GM12873 (cell line): Measurements from ENCODE around the gene GFM1.

Experiments
- CTCF ChIP-seq: IDR thresholded peaks from 2 replicates; pipeline ENCODE4 v1.5.1; 2012; ENCODE audit warnings: low read depth, mild to moderate bottlenecking, moderate library complexity, low read length, control low read depth; ENCODE audit not compliant: insufficient read depth; ENCODE audit errors: missing control alignments

GFM1 gene

GRCh38 chr3:158737410-158737809, 93.1 kb downstream of the GFM1 start:
- no peak for TF ChIP-seq CTCF

GRCh38 chr3:158737976-158738615, 93.8 kb downstream of the GFM1 start:
- TF ChIP-seq CTCF = no peak

- no peak for TF ChIP-seq CTCF
Observed at GRCh38 chr3:158738653-158739052, 94.3 kb downstream of the GFM1 start.

GRCh38 chr3:158739078-158739477, 94.8 kb downstream of the GFM1 start:
- no peak for TF ChIP-seq CTCF

- no peak for TF ChIP-seq CTCF
Observed at GRCh38 chr3:158739661-158740060, 95.3 kb downstream of the GFM1 start.
